Fibroblast of pulmonary artery (primary cell): Measurements from ENCODE around the gene SH3D19.

Experiments
- DNase-seq: peaks from one replicate; pipeline ENCODE4 v3.0.0-alpha.2; 2010; ENCODE audit warnings: low read depth
- H3K4me3 ChIP-seq: replicated peaks from 2 replicates; pipeline ENCODE4 v1.5.1; 2011; ENCODE audit warnings: low read depth, mild to moderate bottlenecking, control low read depth, low read length, moderate library complexity
- TF ChIP-seq, protein P1 (sequence below): IDR thresholded peaks from 2 replicates; pipeline ENCODE4 v1.5.1; 2011; ENCODE audit warnings: mild to moderate bottlenecking, control low read depth, low read length, inconsistent platforms; ENCODE audit errors: missing control alignments

Gene SH3D19

DNA sequence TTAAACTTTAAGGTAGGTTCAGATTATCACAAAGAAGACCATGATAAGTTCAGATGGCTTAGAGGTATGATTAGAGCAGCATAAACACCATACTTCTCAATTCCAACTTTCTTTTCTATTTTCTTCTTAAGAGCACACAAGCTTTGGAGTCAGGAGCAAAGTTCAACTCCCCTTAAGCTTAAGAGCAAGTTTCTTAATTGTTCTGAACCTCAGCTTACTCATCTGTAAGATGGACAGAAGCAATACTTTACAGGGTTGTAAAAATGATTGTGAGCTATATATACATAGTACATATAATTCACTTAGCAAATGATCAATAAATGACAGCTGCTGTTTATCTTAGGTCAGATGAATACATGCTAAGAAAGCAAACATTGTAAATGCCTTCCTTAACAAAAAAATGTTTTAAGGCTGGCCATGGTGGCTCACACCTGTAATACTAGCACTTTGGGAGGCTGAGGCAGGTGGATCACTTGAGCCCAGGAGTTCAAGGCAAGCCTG, 250.9 kb downstream of the SH3D19 start:
- DNase-seq, result no peak
- TF ChIP-seq, protein P1, sequence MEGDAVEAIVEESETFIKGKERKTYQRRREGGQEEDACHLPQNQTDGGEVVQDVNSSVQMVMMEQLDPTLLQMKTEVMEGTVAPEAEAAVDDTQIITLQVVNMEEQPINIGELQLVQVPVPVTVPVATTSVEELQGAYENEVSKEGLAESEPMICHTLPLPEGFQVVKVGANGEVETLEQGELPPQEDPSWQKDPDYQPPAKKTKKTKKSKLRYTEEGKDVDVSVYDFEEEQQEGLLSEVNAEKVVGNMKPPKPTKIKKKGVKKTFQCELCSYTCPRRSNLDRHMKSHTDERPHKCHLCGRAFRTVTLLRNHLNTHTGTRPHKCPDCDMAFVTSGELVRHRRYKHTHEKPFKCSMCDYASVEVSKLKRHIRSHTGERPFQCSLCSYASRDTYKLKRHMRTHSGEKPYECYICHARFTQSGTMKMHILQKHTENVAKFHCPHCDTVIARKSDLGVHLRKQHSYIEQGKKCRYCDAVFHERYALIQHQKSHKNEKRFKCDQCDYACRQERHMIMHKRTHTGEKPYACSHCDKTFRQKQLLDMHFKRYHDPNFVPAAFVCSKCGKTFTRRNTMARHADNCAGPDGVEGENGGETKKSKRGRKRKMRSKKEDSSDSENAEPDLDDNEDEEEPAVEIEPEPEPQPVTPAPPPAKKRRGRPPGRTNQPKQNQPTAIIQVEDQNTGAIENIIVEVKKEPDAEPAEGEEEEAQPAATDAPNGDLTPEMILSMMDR, result no peak
- H3K4me3 ChIP-seq, result no peak overlapping the region
